PFSK-1 (cell line): ENCODE results near the gene FOXA2.

ENCODE experiments used
- POLR2AphosphoS5 ChIP-seq: IDR thresholded peaks from 2 replicates; pipeline ENCODE4 v1.6.1; 2012; ENCODE audit warnings: low read depth, mild to moderate bottlenecking, control low read depth, low read length, moderate library complexity
- SIN3A ChIP-seq: IDR thresholded peaks from 2 replicates; pipeline ENCODE4 v1.6.1; 2012; ENCODE audit warnings: mild to moderate bottlenecking, low read length, moderate library complexity, borderline replicate concordance; ENCODE audit not compliant: insufficient read depth
- TAF1 ChIP-seq: IDR thresholded peaks from 2 replicates; pipeline ENCODE4 v1.6.1; 2012; ENCODE audit warnings: low read length, control low read depth, borderline replicate concordance; ENCODE audit not compliant: insufficient read depth
- TF ChIP-seq, protein P1 (sequence below), 2 experiments: IDR thresholded peaks; 2 replicates each; pipeline versions ENCODE4 v1.6.1 to v1.8.0; 2011 to 2012; ENCODE audit warnings: low read depth in 2 of 2, low read length in 2 of 2, control low read depth in 1 of 2, inconsistent platforms in 1 of 2, mild to moderate bottlenecking in 1 of 2, moderate library complexity in 1 of 2; ENCODE audit not compliant: insufficient read depth in 1 of 2

DNA sequence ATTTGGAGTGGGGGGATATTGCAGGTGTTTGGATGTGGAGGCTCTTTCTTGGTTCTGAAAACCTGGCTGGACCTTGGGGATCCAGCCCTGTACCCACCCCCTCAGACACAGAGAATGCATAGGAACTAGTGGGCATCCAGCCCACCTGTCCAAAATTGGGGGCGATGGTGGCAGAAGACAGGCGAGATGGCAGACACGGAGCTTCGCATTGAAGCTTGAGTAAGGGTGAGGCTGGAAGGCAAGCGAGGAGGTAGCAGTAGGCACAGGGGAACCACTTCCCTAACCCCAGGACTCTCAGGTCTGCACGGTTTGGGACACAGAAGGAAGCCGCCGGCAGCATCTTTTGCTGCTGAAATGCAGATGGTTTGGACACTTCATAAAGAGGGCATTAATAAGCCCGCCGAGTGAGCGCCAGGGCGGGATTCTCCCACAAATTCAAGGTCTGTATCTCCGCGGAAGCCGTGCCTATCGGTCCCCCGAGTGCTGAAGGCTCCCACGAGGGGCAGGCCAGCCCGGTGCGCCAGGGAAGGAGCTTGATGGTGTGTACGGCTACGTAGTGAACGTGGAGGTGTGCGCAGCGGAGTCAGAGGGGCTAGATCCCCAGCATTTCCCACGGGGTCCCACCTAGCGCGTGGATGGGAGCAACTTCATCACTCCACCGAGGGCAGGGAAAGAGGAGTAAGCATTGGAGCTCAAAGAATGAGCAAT is 1.6 kb upstream of the FOXA2 start:
- TF ChIP-seq TAF1 (no peak), POLR2AphosphoS5 (no peak), SIN3A (no peak)
- TF ChIP-seq, protein P1, sequence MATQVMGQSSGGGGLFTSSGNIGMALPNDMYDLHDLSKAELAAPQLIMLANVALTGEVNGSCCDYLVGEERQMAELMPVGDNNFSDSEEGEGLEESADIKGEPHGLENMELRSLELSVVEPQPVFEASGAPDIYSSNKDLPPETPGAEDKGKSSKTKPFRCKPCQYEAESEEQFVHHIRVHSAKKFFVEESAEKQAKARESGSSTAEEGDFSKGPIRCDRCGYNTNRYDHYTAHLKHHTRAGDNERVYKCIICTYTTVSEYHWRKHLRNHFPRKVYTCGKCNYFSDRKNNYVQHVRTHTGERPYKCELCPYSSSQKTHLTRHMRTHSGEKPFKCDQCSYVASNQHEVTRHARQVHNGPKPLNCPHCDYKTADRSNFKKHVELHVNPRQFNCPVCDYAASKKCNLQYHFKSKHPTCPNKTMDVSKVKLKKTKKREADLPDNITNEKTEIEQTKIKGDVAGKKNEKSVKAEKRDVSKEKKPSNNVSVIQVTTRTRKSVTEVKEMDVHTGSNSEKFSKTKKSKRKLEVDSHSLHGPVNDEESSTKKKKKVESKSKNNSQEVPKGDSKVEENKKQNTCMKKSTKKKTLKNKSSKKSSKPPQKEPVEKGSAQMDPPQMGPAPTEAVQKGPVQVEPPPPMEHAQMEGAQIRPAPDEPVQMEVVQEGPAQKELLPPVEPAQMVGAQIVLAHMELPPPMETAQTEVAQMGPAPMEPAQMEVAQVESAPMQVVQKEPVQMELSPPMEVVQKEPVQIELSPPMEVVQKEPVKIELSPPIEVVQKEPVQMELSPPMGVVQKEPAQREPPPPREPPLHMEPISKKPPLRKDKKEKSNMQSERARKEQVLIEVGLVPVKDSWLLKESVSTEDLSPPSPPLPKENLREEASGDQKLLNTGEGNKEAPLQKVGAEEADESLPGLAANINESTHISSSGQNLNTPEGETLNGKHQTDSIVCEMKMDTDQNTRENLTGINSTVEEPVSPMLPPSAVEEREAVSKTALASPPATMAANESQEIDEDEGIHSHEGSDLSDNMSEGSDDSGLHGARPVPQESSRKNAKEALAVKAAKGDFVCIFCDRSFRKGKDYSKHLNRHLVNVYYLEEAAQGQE (IDR thresholded peaks at IDR 0.05; ENCODE audit: insufficient read depth in 1 of 2, low read depth in 2 of 2, low read length in 2 of 2) = no peak
